K562 (cell line): ENCODE results near the gene KMT2D. TPM values are rescaled to one million over a fixed set of nuclear protein-coding genes. Genes with fewer than 3 reads are reported as not detected.
A peak's percentile ranks its signal among the peaks of the same experiment; 100 is the strongest.

ENCODE experiments used
- AFF4 ChIP-seq: sonication (generic); formaldehyde crosslinking; IDR thresholded peaks from 2 replicates; pipeline ENCODE4 v1.8.0; 2023; ENCODE audit warnings: mild to moderate bottlenecking, missing genetic modification reagents
- CC2D1A ChIP-seq: fragments of 450-650 bp; IDR thresholded peaks from 2 replicates; pipeline ENCODE4 v1.6.1; 2017; ENCODE audit warnings: mild to moderate bottlenecking
- CXXC5 ChIP-seq: fragments of 250-450 bp; sonication (Bioruptor Pico); IDR thresholded peaks from 2 replicates; pipeline ENCODE4 v1.8.0; 2022; ENCODE audit warnings: inconsistent platforms, mild to moderate bottlenecking, moderate library complexity
- DEAF1 ChIP-seq: fragments of 450-650 bp; formaldehyde crosslinking; IDR thresholded peaks from 2 replicates; pipeline ENCODE4 v1.4.0; 2020; ENCODE audit warnings: mild to moderate bottlenecking, moderate library complexity
- DIDO1 ChIP-seq: fragments of 450-650 bp; IDR thresholded peaks from 2 replicates; pipeline ENCODE4 v1.6.1; 2016; ENCODE audit warnings: low read depth, missing biosample characterization, missing genetic modification characterization
- DPF2 ChIP-seq: fragments of 450-650 bp; IDR thresholded peaks from 2 replicates; pipeline ENCODE4 v1.6.1; 2016
- E2F5 ChIP-seq: sonication (generic); formaldehyde crosslinking; IDR thresholded peaks from 2 replicates; pipeline ENCODE4 v1.8.0; 2022; ENCODE audit warnings: mild to moderate bottlenecking, missing genetic modification reagents
- FOXA1 ChIP-seq: fragments of 450-650 bp; IDR thresholded peaks from 2 replicates; pipeline ENCODE4 v1.6.1; 2016; ENCODE audit warnings: mild to moderate bottlenecking, borderline replicate concordance
- FOXK1 ChIP-seq: sonication (generic); formaldehyde crosslinking; IDR thresholded peaks from 2 replicates; pipeline ENCODE4 v1.8.0; 2022; ENCODE audit warnings: missing genetic modification reagents, mild to moderate bottlenecking, borderline replicate concordance
- HDAC3 ChIP-seq: fragments of 450-650 bp; IDR thresholded peaks from 2 replicates; pipeline ENCODE4 v1.6.1; 2018; ENCODE audit warnings: borderline replicate concordance, mild to moderate bottlenecking, moderate library complexity; ENCODE audit not compliant: partially characterized antibody
- HDAC8 ChIP-seq: fragments of 450-650 bp; IDR thresholded peaks from 2 replicates; pipeline ENCODE4 v1.6.1; 2016; ENCODE audit warnings: mild to moderate bottlenecking, missing genetic modification characterization, moderate library complexity, missing compliant biosample characterization
- KLF1 ChIP-seq: fragments of 450-650 bp; IDR thresholded peaks from 2 replicates; pipeline ENCODE4 v1.6.1; 2016; ENCODE audit warnings: missing genetic modification characterization, missing compliant biosample characterization
- MEIS2 ChIP-seq: fragments of 450-650 bp; IDR thresholded peaks from 2 replicates; pipeline ENCODE4 v1.6.1; 2014; ENCODE audit warnings: mild to moderate bottlenecking; ENCODE audit not compliant: partially characterized antibody
- MYNN ChIP-seq, 2 experiments: sonication (generic); formaldehyde crosslinking in 1 of 2; IDR thresholded peaks; 2 replicates each; pipeline versions ENCODE4 v1.5.0 to v1.6.1; 2016 to 2020; ENCODE audit warnings: antibody characterized with exemption in 1 of 2, missing genetic modification reagents in 1 of 2
- NFE2 ChIP-seq: IDR thresholded peaks from 2 replicates; pipeline ENCODE4 v1.6.1; 2014; ENCODE audit warnings: antibody characterized with exemption, low read depth
- SETDB1 ChIP-seq: IDR thresholded peaks from one replicate; pipeline ENCODE4 v1.6.1; 2012; ENCODE audit warnings: low read length, control low read depth, inconsistent platforms
- SMC3 ChIP-seq: conservative IDR thresholded peaks from 2 replicates; pipeline ENCODE4 v1.6.1; 2011; ENCODE audit warnings: low read depth, low read length, improper control_type of control experiment; ENCODE audit not compliant: insufficient read depth
- SRSF3 ChIP-seq: fragments of 200-400 bp; formaldehyde crosslinking; IDR thresholded peaks from 2 replicates; pipeline ENCODE4 v1.6.1; 2016; ENCODE audit warnings: mild to moderate bottlenecking, low read length, moderate library complexity; ENCODE audit not compliant: insufficient read depth
- TCF3 ChIP-seq: sonication (generic); formaldehyde crosslinking; IDR thresholded peaks from 2 replicates; pipeline ENCODE4 v1.4.0; 2020; ENCODE audit warnings: mild to moderate bottlenecking, missing genetic modification reagents
- ZNF263 ChIP-seq: sonication (generic); formaldehyde crosslinking; IDR thresholded peaks from 2 replicates; pipeline ENCODE4 v1.8.0; 2022; ENCODE audit warnings: mild to moderate bottlenecking, missing genetic modification reagents, borderline replicate concordance
- polyA plus RNA-seq, 8 experiments: library from polyadenylated mRNA; depleted of rRNA in 4 of 8; stranded (reverse) in 5 of 8; unstranded in 3 of 8; fragments of >200 nt; fragmentation: Nextera tagmentation in 2 of 8; fragmentation: Illumina TruSeq in 1 of 8; extraction: Ambion mirVana in 2 of 8; extraction: Trizol in 1 of 8; gene quantifications; 2 replicates each; pipeline versions ENCODE4 v1.2.1 to v1.2.3, GENCODE V29; 2011 to 2014; ENCODE audit warnings: inconsistent platforms in 1 of 8, missing spikeins in 1 of 8
- total RNA-seq, 7 experiments: library from RNA; depleted of rRNA in 6 of 7; stranded (reverse); fragments of >200 nt in 6 of 7; fragmentation: Illumina TruSeq in 2 of 7; extraction: Trizol in 2 of 7; gene quantifications; 2 replicates each; pipeline versions ENCODE4 v1.2.1 to v1.2.3, GENCODE V29; 2011 to 2021; ENCODE audit warnings: low replicate concordance in 1 of 7

Gene KMT2D
- total and polyA plus RNA-seq, 9 of the 15 experiments (the other 6 are each of a cell fraction or from before 2014, with no cell fraction given) = 0.22 to 93.7 (median 13.7) TPM

- TF ChIP-seq MYNN (IDR thresholded peaks at IDR 0.05) (peak; percentile 66; the same call in 1 of the 2 replicates), MYNN (CRISPR knock-in tag; IDR thresholded peaks at IDR 0.05) (no peak), ZNF263 (CRISPR knock-in tag) (peak; percentile 31; the same call in 1 of the 2 replicates), FOXK1 (no peak), HDAC3 (no peak), SMC3 (peak; percentile 82), MEIS2 (peak; percentile 89), HDAC8 (tag) (0 out of 2 replicates have a peak, but pooled peaks have one; percentile 15), DPF2 (0 out of 2 replicates have a peak, but pooled peaks have one; percentile 43), E2F5 (CRISPR knock-in tag) (no peak), SRSF3 (no peak), TCF3 (CRISPR knock-in tag) (peak; percentile 29), SETDB1 (no peak), NFE2 (peak; percentile 63), CC2D1A (peak; percentile 66; the same call in 1 of the 2 replicates), FOXA1 (no peak), CXXC5 (peak; percentile 57), DIDO1 (tag) (no peak), KLF1 (tag) (no peak; the same call in 1 of the 2 replicates), AFF4 (CRISPR knock-in tag) (0 out of 2 replicates have a peak, but pooled peaks have one; percentile 24), DEAF1 (peak; percentile 71)
Measured at GRCh38 chr12:49088150-49088931, 27.7 kb upstream of the KMT2D start (continued).
